NCI-H1436 (cell line): ENCODE data around the gene RBX1.
"Not testable (repeated sequence)": the region's sequence is repeated elsewhere in the genome, so short reads cannot be mapped to it uniquely, and the experiment has no call there.

Experiments used
- DNase-seq: peaks from one replicate; lab custom pipeline; 2025; lab: John Stamatoyannopoulos, UW

RBX1 gene

DNA sequence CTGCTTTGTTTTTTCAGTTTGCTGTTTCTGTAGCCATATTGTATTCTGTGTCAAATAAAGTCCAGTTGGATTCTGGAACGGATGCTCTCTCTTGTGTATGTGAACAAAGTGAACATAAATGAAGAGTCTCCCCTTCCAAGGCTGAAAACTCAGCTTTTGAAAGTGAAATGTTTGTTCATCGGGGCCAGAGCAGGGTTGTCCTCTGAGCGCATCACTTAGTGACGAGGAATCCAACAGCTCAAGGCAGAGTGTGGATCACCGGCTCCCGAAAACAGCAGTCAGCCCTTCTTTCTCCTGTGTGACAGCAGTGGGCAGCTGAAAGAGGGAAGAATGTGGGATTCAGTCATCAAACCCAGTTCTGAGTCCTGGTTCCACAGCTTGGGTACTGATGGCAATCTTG is 21.4 kb downstream of the RBX1 start:
- DNase-seq = no peak

DNA sequence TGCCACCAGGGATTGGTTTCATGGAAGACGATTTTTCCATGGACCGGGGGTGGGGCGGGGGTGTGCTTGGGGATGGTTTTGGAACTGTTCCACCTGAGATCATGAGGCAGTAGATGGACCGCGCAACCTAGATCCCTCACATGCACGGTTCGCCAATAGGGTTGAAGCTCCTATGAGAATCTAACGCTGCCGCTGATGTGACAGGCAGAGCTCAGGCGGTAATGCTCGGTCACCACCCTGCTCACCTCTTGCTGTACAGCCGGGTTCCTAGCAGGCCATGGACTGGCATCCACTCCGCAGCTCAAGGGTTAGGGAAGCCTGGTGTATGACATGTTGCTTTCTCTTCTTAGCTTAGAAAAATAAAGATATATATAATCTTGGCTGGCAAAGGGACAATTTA is 22.0 kb downstream of the RBX1 start:
- DNase-seq = no peak

DNA sequence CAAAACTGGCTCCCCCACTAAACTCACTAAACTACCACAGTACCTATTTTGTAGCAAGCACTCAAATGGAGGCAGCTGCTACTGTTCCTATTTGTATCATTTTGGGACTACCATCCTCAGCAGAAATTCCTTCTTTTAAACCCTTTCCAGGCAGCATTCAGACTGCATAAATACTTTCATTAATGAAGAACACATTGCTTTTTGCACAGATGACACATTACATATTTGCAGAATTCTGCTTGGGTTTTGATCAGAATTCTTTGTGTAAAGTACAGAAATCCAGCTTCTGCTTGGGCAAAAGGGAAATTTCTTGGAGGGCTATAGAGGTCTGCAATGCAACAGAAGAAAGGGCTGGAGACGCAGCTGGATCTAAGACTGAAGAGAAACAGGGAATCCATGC is 24.2 kb downstream of the RBX1 start:
- no peak for DNase-seq

DNA sequence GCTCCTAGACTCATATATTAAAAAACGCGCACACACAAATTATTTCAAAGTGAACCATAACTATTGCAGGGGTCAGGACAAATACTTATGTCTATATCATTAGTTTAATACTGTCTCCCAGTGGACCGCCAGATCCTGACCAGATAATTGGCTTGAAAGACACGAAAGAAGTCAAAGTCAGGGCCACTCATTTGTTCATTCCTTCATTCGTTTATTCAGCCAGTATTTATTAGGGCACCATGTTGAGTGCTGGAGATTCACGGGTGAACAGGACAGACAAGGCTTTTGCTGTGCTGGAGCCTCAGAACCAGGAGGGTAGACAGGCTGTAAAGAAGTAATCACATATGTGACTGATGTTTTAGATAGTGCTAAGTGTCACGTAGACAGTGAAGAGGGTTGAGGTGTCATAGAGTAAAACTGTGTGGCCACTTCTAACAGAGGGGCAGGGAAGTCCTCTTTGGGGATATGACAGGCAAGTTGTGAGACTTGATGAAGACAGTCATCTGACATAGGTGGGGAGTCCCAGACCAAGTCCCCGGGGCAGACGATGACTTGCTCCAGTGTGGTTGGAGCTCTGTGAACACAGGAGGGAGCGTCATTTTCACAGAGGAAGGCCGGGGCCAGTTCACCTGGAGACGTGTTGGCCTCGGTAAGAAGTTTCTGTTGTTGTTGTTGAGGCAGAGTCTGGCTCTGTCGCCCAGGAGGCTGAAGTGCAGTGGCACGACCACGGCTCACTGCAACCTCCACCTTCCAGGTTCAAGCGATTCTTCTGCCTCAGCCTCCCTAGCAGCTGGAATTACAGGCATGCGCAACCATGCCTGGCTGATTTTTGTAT is 25.9 kb downstream of the RBX1 start:
- no peak for DNase-seq

DNA sequence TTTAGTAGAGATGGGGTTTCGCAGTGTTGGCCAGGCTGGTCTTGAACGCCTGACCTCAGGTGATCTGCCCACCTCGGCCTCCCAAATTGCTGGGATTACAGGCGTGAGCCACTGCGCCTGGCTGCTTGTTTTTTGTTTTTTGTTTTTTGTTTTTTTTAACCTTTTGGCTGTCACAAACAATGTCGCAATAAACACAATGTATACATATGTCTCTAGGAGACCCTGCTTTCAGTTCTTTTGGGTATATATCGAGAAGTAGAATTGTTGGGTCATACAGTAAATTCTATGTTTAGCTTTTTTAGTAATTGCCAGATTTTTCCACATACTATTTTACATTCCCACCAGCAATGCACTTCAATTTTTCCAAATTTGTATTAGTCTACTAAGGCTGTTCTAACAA is 28.0 kb downstream of the RBX1 start:
- DNase-seq = no peak

DNA sequence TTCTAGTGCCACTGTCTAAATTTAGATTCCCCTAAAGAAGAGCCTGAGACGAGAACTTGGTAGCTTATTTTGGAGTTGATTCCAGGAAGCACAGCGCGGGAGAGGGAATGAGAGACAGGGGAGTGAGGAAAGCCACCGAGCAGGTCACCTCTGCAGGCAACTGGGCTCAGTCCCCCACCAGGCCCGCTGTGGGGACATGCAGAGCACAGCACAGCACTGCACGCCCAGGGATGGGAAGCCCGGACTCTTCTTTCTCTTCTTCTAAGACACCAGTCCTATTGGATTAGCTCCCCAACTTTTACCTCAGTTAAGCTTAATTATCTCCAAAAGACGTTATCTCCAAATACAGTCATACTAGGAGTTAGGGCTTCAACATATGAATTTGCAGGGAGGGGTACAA is 28.7 kb downstream of the RBX1 start:
- no peak for DNase-seq

DNA sequence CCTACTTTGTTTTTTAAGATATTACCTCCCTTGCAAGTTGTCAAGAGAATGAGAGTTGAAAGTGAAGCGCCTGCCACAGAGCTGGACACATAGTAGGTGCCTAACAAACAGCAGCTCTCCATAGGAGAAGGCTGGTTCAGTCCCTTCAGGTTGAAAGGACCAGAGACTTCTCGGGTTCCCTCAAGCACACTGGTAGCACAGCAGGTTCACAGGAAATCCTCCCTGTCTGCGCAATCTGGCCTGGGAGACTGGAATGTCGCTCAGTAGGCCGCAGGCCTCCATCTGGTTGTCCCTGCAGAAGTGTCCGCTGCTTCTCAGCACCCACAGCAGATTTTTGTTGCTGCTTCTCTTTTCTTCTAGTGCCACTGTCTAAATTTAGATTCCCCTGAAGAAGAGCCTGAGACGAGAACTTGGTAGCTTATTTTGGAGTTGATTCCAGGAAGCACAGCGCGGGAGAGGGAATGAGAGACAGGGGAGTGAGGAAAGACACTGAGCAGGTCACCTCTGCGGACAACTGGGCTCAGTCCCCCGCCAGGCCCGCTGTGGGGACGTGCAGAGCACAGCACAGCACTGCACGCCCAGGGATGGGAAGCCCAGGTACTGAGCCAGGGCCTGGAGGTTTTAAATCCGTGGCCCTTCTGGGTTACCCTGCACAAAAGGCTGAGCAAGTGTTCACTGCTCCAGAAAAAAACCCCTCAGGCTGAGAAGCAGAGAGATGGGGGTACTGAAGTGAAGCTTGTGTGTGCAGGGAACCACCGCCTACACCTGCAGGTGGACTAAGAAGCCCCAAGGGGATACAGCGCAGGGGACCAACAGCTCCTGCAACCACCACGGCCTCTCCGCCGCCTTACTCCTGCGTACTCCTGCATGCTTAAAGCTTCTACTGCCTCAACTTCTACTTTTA is 31.6 kb downstream of the RBX1 start:
- no peak for DNase-seq

DNA sequence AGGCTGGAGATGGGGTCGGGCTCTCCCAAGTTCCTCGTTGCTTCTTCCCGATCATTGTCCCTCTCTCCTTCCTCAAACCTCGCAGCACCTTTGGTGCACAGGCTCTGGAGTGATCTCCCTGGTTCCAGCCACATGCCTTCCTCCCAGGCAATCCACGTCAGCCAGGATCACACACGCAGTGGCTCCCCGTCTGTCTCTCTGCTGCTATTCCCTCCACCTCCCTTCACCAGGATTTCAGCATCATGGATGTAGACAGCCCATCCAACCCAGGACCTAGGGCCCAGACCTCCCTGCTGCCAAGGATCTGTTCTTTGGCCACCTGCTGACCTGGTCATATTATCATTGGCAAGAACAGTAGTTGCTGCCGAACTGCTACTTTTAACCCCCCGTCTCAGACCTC is 40.1 kb downstream of the RBX1 start:
- no peak for DNase-seq

DNA sequence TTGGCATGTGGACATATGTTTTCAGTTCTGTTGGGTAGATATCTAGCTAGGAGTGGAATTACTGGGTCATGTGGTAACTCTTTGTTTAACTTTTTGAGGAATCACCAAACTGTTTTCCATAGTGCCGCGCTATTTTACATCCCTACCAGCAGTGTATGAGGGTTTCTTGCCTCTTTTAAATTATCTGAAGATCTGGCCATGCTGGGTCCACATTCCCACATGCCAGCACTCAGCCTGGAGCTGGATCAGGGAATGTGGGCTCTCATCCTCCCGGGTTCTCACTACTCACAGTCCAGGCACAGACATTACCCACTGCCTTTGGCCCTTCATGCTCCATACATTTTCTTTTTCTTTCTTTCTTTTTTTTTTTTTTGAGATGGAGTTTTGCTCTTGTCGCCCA is 44.6 kb downstream of the RBX1 start:
- no peak for DNase-seq

DNA sequence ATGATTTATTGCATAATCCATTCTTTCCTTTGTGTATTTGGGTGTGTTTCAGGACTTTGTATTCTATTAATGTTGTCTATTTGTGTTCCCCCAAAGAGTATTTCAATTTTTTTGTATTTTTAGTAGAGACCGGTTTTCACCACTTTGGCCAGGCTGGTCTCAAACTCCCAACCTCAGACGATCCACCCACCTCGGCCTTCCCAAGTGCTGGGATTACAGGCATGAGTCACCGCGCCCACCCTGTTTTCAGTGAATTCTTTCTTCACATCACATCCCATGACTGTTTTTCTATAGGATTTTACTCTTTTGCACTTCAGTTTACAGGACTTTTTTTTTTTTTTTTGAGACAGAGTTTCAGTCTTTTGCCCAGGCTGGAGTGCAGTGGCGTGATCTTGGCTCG is 46.3 kb downstream of the RBX1 start:
- DNase-seq = no peak

DNA sequence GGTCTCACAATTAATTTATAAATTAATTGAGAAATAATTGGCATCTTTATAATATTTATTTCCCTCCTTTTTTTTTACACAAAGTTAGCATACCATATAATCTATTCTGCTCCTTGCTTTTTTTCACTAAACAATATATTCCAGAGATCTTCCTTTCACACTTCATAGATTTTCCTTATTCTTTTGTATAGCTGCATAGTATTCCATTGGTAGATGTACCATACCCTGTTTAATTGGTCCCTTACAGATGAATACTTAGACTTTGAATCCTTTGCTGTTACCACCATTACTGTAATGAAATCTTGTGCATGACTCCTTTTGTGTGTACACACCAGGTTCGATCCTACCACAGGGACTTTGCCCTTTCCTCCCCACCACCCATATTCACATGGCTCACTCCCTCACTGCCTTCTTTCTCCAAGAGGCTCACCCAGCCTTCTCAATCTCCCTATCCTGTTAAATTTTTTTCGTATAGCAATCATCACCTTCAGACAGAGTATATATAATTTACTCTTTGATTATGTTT is 48.9 kb downstream of the RBX1 start:
- DNase-seq = no peak

DNA sequence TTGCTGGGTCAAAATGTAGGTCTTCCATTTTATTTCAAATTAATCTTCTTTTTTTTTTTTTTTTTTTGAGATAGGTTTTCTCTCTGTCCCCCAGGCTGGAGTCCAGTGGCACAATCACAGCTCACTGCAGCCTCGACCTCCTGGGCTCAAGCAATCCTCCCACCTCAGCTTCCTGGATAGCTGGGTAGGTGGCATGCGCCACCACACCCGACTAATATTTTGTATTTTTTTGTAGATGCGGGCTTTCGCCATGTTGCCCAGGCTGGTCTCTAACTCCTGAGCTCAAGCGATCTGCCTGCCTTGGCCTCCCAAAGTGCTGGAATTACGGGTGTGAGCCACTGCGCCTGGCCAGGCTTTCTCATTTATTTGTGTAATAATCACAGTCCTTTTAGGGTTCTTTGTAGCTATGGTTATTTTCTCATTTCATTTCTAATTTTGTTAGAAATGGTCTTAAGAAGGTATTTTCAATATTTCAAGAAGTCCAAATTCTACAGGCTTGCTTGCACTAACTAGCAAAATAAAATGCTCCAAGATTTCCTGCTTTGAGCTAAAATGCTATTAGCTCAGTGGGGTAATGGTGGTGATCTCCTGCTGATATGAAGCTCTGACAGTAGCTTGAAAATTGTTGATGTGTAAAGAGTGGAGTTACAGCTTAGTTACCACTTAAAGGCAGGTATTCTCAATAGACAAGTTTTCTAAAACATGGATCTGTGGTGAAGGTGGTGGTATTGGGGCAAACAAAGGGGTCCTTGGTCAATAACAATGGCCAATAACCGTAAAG is 50.0 kb downstream of the RBX1 start:
- DNase-seq = no peak

DNA sequence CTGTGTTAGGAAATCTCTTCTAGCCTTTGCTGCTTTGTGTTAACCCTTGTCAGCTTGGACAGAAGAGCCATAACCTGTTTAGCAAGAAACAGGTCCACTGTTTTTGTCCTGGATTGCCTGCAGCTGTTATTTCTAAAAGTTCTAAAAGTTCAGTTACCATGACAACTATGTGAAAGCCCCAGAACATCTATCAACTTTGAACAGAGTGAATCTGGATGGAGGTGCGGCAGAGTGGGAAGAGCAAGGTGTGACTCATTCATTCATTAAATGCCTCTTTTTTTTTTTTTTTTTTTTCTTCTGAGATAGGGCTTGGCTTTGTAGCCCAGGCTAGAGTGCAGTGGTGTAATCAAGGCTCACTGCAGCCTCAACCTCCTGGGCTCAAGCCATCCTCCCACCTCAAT is 50.5 kb downstream of the RBX1 start:
- no peak for DNase-seq

DNA sequence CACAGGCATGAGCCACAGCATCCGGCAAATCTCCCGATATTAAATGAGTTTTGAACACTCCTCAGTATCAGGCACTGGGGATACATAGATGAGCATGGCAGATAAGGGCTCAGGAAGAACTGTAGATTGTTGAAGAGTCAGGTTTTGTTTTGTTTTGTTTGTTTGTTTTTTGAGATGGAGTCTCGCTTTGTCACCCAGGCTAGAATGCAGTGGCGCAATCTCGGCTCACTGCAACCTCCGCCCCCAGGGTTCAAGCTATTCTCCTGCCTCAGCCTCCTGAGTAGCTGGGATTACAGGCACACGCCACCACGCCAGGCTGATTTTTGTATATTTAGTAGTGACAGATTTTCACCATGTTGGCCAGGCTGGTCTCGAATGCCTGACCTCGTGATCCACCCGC is 51.2 kb downstream of the RBX1 start:
- not testable (repeated sequence) for DNase-seq

DNA sequence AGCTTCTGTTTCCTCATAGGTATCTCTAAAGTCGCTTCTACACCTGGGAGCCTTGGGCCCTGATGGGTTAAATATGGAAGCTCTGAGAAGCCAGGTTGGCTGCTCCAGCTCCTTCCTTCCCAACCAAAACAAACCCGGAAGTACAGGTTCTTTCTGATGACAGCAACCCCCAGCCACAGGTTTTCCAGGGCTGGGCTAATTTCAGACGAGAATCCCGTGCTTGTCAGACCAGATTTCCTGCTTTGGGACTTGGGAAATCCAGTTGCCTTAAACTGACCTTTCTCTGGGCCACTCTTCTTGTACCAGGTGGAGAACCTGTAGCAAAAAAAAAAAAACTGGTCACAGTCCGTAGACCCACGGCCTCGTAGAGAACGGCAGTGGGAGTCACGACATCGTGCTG is 51.9 kb downstream of the RBX1 start:
- no peak for DNase-seq

DNA sequence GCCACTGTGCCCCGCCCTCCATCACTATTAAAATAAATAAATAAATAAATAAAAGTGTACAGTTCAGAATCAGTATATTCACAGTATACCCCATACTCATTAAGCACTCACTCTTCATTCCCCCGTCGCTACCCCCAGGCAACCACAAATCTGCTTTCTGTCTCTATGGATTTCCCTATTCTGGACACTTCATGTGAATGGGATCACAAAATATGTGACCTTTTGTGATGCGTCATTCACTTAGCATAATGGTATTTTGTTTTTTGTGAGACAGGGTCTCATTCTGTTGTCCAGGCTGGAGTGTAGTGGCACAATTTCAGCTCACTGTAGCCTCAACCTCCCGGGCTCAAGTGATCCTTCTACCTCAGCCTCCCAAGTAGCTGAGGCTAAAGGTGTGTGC is 52.8 kb downstream of the RBX1 start:
- DNase-seq = no peak

DNA sequence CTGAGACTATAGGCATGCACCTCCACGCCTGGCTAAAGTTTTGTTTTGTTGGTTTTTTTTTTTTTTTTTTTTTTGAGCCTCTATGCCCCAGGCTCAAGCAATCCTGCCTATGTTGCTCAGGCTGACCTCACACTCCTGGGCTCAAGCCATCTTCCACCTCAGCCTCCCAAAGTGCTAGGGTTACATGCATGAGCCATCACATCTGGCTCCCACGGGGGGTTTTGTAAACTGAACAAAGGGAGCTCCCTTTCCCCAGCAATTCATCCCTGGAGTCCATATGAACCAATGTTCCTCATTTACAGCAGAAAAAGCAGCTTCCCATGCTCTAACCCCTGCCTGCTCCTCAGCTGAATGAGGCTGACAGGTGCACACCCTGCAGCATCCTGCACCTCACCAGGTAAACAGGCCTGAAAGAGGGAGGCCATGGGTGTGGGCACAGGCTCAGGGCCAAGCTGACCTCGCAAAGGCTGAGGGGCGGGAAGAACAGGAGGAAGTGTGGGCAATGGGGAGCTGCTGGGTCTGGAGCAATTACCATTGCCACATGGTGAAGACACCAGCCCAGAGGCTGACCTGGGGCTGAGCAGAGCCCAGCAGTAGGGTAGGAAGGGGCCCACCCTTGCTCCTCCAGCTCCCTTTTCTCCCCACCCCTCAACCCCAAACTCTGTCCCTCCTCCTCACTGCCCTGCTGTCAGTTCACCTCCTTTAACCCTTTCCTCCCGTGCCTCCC is 58.2 kb downstream of the RBX1 start:
- DNase-seq = no peak

DNA sequence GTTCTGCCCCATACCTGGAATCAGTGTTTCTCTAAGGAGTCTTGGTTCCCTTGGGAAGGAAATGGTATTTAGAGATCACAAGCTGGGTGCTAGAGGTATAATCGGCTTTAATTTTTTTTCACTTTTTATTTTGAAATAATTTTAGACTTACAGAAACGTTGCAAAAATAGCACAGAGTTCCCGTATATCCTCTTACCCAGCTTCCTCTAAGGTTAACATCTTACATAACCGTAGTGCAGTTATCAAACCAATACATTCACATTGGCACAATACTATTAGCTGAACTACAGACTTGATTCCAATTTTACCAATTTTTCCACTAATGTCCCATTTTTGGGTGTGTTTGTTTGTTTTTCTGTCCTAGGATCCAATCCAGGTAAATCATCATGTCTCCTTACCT is 63.8 kb downstream of the RBX1 start:
- DNase-seq = no peak

DNA sequence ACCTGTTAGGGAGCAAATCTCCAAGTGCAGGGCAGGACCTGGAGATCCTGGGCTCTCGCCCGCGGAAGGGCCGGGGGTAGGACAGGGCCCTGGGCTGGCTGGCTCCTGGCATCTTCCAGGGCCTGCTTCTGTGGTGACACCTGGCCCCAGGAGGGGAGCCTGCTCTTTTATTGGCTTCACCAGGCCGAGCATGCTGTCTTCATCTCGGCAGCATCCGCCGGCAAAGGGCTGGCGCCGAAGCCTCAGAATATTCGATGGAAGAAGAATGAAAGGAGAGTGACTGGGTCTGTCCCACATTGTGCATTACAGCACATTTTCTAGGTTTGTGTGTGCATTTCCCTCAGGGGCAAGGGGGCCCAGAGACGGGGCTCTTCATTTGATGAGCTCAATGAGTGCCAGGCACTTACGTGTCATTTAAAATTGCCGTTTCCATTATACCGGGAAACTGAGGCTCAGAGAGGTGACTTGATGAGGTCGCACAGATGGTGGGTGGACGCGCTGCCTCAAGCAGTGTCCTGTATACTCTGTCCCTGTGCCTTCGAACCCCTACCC is 70.0 kb downstream of the RBX1 start:
- no peak for DNase-seq

DNA sequence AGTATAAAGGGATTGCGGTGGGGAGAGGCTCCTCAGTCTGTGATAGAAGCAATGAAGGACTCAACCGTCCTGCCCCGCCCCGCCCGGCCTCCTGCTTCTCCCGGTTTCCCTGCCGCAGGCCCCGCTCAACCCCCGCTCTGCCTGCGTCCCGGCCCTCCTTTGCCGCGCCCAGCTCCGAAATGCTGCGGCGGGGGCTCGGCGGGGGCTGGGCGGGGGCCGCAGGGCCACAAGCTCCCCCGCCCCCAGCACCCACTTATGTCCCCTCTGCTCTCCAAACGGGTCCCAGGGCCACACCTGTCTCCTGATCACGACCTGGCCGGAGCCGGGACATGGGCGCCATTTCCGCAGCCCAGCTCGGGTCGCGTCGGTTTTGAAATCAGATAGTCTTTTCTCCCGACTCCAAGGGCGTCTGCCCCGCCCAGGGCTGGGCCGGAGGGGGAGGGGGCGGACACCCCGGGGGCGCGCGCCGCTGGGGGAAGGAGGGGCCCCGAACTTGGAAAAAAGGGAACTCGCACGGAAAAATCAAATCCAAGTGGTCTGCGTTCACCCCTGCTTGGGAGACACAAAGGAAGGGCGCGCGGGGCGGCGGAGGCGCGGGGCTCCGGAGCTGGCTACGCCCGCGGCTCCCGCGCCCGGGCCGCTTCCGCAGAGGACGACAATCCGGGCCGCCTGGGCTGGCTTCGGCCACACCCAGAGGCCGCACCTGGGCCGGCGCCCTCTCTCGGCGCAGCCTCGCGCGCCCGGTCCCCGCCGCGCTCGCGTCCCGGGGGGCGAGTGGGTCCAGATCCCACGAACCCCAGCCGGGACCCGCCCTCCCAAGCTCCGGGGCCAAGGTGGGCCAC is 70.7 kb downstream of the RBX1 start:
- DNase-seq = peak; percentile 63
